Tibial nerve (tissue), 4 donors: ENCODE data around the gene TNRC18.

Experiments
- EP300 ChIP-seq, 2 donors: sonication (generic); formaldehyde crosslinking; IDR thresholded peaks; one replicate each; pipeline ENCODE4 v1.6.1; 2017; ENCODE audit warnings: antibody characterized with exemption in 2 of 2, mild to moderate bottlenecking in 1 of 2
- POLR2A ChIP-seq, 2 donors: fragments of 450-650 bp; IDR thresholded peaks; one replicate each; pipeline ENCODE4 v1.6.1; 2017; ENCODE audit warnings: antibody characterized with exemption in 2 of 2, mild to moderate bottlenecking in 2 of 2, moderate library complexity in 2 of 2
- TF ChIP-seq, protein P1 (sequence below), 5 experiments: fragments of 200-600 bp in 3 of 5; fragments of 450-650 bp in 2 of 5; sonication (generic) in 3 of 5; IDR thresholded peaks; one replicate each; pipeline ENCODE4 v1.5.1; 2016 to 2019; ENCODE audit warnings: antibody characterized with exemption in 5 of 5, mild to moderate bottlenecking in 3 of 5, moderate library complexity in 2 of 5

DNA sequence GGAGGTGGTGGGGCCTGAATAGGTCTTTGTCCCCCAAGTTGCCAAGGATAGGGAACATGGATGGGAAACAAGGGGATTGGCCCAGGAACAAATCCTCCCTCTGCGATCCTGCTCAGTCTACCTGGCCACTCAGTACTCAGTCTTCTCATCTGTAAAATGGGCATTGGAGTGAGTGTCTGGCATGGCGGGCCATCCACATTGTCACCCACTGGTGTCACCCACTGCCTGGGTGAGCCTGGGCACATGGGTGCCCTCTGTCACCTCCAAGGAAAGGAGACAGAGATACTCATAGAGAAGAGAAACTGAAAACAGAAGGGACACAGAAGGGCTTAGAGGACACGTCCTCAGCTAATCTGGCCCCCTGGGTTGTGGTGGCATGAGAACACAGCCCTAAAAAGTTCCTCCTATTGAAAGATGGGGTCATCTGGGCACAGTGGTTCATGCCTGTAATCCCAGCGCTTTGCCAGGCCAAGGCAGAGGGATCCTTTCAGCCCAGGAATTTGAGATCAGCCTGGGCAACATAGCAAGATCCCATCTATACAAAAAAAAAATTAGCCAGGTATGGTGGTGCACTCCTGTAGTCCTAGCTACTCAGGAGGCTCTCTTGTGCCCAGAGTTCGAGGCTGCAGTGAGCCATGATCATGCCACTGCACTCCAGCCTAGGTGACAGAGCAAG is 12.5 kb upstream of the TNRC18 start:
- no peak for TF ChIP-seq POLR2A (IDR thresholded peaks at IDR 0.05)
- no peak for TF ChIP-seq EP300 (IDR thresholded peaks at IDR 0.05)
- TF ChIP-seq, protein P1, sequence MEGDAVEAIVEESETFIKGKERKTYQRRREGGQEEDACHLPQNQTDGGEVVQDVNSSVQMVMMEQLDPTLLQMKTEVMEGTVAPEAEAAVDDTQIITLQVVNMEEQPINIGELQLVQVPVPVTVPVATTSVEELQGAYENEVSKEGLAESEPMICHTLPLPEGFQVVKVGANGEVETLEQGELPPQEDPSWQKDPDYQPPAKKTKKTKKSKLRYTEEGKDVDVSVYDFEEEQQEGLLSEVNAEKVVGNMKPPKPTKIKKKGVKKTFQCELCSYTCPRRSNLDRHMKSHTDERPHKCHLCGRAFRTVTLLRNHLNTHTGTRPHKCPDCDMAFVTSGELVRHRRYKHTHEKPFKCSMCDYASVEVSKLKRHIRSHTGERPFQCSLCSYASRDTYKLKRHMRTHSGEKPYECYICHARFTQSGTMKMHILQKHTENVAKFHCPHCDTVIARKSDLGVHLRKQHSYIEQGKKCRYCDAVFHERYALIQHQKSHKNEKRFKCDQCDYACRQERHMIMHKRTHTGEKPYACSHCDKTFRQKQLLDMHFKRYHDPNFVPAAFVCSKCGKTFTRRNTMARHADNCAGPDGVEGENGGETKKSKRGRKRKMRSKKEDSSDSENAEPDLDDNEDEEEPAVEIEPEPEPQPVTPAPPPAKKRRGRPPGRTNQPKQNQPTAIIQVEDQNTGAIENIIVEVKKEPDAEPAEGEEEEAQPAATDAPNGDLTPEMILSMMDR (IDR thresholded peaks at IDR 0.05), result no peak
